Prostate gland (tissue), 2 donors: Measurements from ENCODE around the gene AMOTL1.

ENCODE experiments used
- CTCF ChIP-seq, 4 experiments: fragments of 200-600 bp in 2 of 4; fragments of 450-650 bp in 2 of 4; sonication (generic) in 2 of 4; IDR thresholded peaks; 1 replicate in 3 of 4; 2 replicates in 1 of 4; pipeline ENCODE4 v1.5.1; 2016 to 2019; ENCODE audit warnings: antibody characterized with exemption in 4 of 4, mild to moderate bottlenecking in 2 of 4, moderate library complexity in 2 of 4
- POLR2A ChIP-seq: fragments of 450-650 bp; IDR thresholded peaks from one replicate; pipeline ENCODE4 v1.6.1; 2016; ENCODE audit warnings: antibody characterized with exemption, mild to moderate bottlenecking
- POLR2AphosphoS5 ChIP-seq: sonication (generic); formaldehyde crosslinking; IDR thresholded peaks from one replicate; pipeline ENCODE4 v1.6.1; 2017; ENCODE audit warnings: antibody characterized with exemption

DNA sequence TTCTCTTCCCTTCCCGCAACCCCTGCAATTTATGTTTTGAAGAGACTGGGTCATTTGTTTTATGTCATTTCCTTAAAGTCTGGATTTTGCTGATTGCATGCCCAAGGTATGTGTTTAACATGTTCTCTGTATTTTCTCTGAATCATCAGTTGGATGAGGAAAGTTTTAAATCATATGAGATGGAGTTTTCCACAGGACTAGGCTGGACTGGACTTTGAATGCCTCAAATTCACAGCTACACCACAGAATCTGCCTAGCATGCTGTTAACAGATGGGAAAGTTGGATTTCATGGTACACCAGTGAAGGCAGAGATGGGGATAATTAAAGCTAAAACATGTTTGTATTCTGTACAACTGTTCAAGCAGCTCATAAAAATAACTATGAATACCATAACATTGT, 142.6 kb downstream of the AMOTL1 start:
- no peak for TF ChIP-seq CTCF (IDR thresholded peaks at IDR 0.05)
- TF ChIP-seq POLR2AphosphoS5, result no peak
- TF ChIP-seq POLR2A, result no peak
